HG03108 (cell line): Measurements from ENCODE around the gene RAB3B.
A peak's percentile ranks its signal among the peaks of the same experiment; 100 is the strongest.
"Not testable (repeated sequence)": the region's sequence is repeated elsewhere in the genome, so short reads cannot be mapped to it uniquely, and the experiment has no call there.

ENCODE experiments used
- ATAC-seq: cut with Tn5 transposase; IDR thresholded peaks from one replicate; pipeline ENCODE4 v1.9.1; 2021; ENCODE audit warnings: moderate library complexity; ENCODE audit not compliant: unreplicated experiment

The RAB3B gene

GRCh38 chr1:51875836-51876235, 114.7 kb downstream of the RAB3B start:
- ATAC-seq = no peak

- ATAC-seq = no peak
These were observed 115.2 kb downstream of the RAB3B start for GRCh38 chr1:51875291-51875772.

DNA sequence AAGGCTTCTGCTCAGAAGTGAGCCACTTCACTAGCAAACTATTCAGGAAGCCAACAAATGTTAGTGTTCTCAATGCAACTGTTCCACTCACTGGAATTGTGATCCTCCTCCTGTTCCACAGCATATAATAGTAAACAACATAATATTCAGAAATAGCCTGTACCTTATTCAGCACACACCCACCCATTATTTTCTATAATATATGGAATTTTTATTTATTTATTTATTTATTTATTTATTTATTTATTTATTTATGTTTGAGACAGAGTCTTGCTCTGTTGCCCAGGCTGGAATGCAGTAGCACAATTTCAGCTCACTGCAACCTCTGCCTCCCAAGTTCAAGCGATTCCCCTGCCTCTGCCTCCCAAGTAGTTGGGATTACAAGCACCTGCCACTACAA, 117.2 kb downstream of the RAB3B start:
- ATAC-seq = not testable (repeated sequence)

GRCh38 chr1:51871351-51871975, 119.0 kb downstream of the RAB3B start:
- ATAC-seq = no peak

DNA sequence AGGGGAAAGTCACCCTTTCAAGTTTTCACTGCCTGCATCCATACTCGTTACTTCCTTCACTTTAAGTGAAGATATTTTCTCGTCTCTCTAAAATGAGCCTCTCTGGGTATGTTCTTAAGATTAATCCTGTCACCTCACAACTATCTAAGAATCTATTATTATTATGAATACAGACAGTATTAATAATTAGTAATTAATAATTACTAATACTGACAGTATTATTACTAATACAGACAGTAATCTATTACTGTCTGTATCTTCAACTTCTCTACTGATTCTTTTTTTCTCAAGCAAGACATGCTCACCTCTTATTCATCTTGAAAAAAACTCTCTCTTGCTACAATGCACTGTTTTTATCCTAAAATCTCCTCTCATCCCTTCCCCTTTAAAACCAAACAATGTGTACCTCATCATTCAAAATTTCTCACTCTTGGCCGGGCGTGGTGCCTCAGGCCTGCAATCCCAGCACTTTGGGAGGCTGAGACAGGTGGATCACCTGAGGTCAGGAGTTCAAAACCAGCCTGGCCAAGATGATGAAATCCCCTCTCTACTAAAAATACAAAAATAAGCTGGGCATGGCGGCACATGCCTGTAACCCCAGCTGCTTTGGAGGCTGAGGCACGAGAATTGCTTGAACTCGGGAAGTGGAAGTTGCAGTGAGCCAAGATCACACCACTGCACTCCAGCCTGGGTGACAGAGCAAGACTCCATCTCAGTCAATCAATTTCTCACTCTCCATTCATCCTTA, 119.7 kb downstream of the RAB3B start:
- no peak for ATAC-seq

GRCh38 chr1:51867479-51868232, 122.8 kb downstream of the RAB3B start:
- ATAC-seq = no peak

DNA sequence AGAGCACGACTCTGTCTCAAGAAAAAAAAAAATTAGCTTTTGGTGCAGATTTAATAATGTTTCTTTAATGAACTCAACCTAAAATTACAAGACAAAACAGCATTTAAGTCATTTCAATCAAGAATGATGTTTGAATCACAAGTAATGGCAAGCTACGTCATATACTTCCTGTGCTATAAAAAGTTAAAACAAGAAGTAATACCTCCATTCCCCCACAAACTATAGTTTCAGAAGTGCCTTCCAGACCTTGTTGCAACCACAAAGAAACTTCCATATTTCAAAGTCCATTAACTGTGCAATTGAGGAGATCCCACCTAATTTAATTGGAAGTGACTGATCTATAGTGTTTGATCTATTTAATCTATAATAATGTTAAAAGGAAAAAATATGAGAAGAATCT, 127.1 kb downstream of the RAB3B start:
- peak; percentile 66 for ATAC-seq

DNA sequence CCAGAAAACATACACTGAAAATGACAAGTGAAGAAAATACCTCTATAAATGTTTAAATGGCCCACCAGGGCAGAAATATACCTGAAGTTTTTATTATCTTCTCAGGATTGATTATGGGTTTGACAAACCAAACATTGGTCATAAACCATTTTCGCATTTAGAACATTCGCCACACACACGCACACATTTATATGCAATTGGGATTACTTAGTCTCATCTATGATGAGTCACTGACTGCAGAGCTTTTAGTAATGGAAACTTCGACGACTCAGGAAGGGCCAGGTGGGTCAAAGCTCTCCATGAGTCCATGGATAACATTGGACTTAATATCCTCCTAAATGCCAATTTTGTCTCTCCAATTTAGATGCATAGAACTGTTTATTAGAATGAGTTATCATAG, 128.8 kb downstream of the RAB3B start:
- no peak for ATAC-seq

DNA sequence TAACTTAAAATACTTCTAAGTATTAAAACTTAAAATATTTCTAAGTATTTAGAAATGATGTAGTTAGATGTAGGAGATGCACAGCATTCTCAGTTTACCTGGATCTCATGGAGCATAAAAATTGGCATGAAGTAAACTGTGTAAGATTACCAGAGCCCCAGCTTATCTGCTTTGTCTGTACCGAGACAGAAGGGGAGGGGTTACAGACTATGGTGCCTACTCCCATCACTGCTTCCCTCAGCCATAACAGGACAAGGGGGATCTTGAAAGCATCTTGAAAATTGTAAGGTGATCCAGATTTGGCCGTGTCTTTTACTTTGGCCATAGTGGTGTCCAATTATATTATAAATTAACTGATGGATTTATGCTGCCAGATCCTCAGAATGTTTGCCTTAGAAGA, 130.8 kb downstream of the RAB3B start:
- ATAC-seq = no peak

DNA sequence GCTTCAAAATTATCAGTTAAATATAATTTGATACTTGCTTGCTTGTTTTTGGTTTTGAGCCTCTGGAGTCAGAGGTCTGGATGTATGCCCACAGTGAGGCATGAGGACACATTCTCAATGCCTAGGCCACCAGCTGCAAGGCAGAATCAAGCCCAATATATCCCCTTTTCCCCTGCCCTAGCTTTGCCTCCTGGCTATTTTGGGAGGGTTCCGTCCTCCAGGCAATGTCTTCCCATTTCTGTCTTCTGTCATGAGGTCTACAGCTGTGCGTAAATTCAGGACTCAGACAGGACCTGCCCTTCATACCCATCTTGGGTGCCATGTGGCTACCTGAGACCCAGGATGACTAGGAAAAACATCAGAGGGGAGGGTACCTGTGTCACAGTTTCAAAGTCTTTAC, 131.2 kb downstream of the RAB3B start:
- no peak for ATAC-seq

- ATAC-seq = no peak
These were observed 131.6 kb downstream of the RAB3B start for GRCh38 chr1:51858892-51859291.
